AG04450 (cell line): ENCODE measurements around the gene HIP1. TPM values are rescaled to one million over a fixed set of nuclear protein-coding genes. Genes with fewer than 3 reads are reported as not detected.
"Not testable (repeated sequence)": the region's sequence is repeated elsewhere in the genome, so short reads cannot be mapped to it uniquely, and the experiment has no call there.

Experiments
- CTCF ChIA-PET: fragments of 300-600, 350-600 bp; formaldehyde crosslinking; extraction: SDS; loops from one replicate; lab custom pipeline; 2022; ENCODE audit warnings: antibody characterized with exemption, inconsistent platforms; lab: Charles Lee
- POLR2A ChIA-PET: fragments of 350-600 bp; formaldehyde crosslinking; extraction: SDS; loops from one replicate; lab custom pipeline; 2021; ENCODE audit warnings: antibody characterized with exemption, inconsistent platforms; lab: Yijun Ruan, JAX
- DNase-seq: peaks from one replicate; pipeline ENCODE4 v3.0.0-alpha.2; 2011; ENCODE audit warnings: low read depth, low spot score
- H3K27ac ChIP-seq: one replicate; pipeline ENCODE4 v1.5.1; 2012; ENCODE audit warnings: low read depth, low read length, control low read depth
- H3K27me3 ChIP-seq: one replicate; pipeline ENCODE4 v1.6.0; 2012; ENCODE audit warnings: low read length; ENCODE audit not compliant: control insufficient read depth, insufficient read depth
- H3K4me3 ChIP-seq: 2 replicates; pipeline ENCODE4 v1.5.1; 2011; ENCODE audit warnings: mild to moderate bottlenecking, low read depth, low read length, control low read depth
- H3K9me3 ChIP-seq: 2 replicates; pipeline ENCODE4 v1.5.1; 2012; ENCODE audit warnings: low read length; ENCODE audit not compliant: control insufficient read depth, insufficient read depth
- polyA plus RNA-seq: library from polyadenylated mRNA; depleted of rRNA; stranded (reverse); fragments of >200 nt; gene quantifications from 2 replicates; pipeline ENCODE4 v1.2.3, GENCODE V29; 2011
- TF ChIP-seq, protein P1 (sequence below): IDR thresholded peaks from 2 replicates; pipeline ENCODE4 v1.5.1; 2011; ENCODE audit warnings: low read depth, low read length, control low read depth, inconsistent platforms

Gene HIP1
- polyA plus RNA-seq, 1 experiment: 13.7 TPM

DNA sequence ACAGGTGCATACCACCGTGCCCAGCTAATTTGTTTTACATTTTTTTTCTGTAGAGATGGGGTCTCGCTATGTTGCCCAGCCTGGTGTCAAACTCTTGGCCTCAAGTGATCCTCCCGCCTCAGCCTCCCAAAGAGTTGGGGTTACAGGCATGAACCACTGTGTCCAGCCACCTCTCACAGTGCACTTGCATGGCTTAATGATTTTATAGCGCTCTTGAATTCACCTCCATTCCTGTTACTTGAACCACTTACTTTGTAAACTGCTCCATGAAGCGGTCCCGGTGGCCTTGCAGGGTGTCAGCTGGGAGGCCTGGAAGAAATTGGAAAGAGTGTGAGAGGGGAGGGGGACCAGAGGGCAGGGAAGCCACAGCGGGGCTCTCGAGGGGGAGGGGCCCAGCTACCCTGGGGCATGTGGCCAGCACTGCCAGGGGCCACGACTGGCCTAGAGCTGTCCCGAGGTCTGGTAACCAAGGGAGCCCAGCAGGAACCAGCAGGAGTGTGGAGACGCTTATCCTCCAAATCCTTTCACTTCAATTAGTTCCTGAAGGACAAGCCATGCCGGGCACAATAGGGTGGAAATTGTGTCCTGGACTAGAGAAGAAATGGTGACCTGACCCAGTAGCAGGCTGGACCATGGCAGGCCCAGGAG, 170.7 kb downstream of the HIP1 start:
- CTCF ChIA-PET: no interaction called here
- POLR2A ChIA-PET: no interaction called here
- Histone ChIP-seq H3K27ac (no peak overlapping the region), H3K9me3 (no peaks in the 10 kb centered on the region), H3K27me3 (no peaks in the 10 kb centered on the region), H3K4me3 (no peak overlapping the region)
- DNase-seq: no peak
- TF ChIP-seq, protein P1, sequence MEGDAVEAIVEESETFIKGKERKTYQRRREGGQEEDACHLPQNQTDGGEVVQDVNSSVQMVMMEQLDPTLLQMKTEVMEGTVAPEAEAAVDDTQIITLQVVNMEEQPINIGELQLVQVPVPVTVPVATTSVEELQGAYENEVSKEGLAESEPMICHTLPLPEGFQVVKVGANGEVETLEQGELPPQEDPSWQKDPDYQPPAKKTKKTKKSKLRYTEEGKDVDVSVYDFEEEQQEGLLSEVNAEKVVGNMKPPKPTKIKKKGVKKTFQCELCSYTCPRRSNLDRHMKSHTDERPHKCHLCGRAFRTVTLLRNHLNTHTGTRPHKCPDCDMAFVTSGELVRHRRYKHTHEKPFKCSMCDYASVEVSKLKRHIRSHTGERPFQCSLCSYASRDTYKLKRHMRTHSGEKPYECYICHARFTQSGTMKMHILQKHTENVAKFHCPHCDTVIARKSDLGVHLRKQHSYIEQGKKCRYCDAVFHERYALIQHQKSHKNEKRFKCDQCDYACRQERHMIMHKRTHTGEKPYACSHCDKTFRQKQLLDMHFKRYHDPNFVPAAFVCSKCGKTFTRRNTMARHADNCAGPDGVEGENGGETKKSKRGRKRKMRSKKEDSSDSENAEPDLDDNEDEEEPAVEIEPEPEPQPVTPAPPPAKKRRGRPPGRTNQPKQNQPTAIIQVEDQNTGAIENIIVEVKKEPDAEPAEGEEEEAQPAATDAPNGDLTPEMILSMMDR: no peak

DNA sequence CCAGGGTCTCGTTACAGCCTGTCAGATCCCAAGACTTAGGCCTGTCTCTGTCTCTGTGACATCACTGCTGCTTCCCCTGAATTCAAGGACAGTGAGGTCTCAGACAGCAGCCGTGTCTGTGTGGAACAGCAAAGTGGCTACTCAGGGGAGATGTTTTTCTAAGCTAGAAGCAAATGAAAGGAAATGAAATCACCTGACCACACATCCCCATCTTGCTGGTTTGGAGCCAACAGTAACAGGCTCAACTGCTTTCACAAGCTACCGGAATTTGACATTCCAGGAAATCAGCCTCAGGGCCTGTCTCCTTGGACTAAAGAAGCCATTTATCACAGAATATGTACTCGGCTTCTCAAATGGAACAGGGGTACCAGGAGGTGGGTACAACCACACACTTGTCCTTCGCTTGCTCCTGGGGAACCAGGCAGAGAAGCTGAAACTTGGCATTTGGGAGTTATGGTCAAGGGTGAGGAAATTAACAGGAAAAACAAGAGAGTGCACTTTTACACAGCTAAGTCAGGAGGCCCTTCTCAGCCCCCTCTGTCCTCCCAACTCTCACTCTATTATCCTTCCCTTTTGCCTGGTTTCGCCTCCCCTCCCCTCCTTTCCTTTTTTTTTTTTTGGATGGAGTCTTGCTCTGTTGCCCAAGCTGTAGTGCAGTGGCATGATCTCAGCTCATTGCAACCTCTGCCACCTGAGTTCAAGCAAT, 173.5 kb downstream of the HIP1 start:
- Histone ChIP-seq H3K27me3 (no peaks in the 10 kb centered on the region), H3K9me3 (no peaks in the 10 kb centered on the region), H3K27ac (no peak overlapping the region), H3K4me3 (no peak overlapping the region)
- DNase-seq: peak; percentile 62
- TF ChIP-seq, protein P1: no peak
- ChIA-PET POLR2A (no interaction called here), CTCF (interaction anchor here (2.9 kb wide), 1 partner anchor 196 kb away, joined by 12 read pairs; no protein-coding TSS in a partner anchor)

DNA sequence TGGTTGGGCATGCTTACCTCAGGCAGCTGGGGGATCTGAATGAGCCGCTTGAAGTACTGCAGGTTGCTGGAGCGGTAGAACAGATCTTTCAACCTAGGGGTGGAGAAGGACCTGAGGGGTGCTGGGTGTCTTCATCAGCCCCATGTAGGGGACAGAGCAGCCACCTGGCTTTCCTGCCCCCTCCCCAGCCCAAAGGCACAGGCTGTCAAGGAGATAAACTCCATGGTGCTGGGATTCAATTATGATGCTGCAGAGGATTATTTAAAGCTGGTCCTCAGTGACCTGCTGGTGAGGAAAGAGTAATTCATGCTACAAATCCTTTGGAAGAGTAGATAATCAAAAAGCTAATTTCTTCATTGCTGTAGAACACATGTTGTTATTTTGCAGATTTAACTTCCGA, 175.6 kb downstream of the HIP1 start:
- no peak overlapping the region for H3K4me3 ChIP-seq
- TF ChIP-seq, protein P1: no peak
- no peaks in the 10 kb centered on the region for H3K9me3 ChIP-seq
- CTCF ChIA-PET: interaction anchor here (2.9 kb wide), 1 partner anchor 198 kb away, joined by 12 read pairs; no protein-coding TSS in a partner anchor
- POLR2A ChIA-PET: no interaction called here
- DNase-seq: no peak
- no peak overlapping the region for H3K27ac ChIP-seq
- H3K27me3 ChIP-seq: no peaks in the 10 kb centered on the region

DNA sequence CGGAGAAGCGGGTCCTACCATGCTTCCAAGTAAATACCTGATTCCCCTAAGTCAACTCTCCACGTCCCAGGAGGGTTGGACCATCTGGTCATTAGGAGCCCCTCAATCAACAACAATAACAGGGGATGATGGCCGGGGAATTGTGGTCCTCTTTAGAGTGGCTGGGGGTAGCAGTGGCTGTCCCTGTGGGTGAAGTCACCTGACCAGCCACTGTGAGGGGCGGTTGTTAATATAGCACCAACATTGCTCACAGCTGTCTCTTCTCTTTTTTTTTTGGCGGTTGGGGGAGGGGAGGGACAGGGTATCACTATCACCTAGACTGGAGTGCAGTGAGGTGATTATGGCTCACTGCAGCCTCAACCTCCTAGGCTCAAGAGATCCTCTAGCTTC, 178.8 kb downstream of the HIP1 start:
- TF ChIP-seq, protein P1: no peak
- no peak for DNase-seq
- ChIA-PET CTCF (no interaction called here), POLR2A (no interaction called here)
- H3K4me3 ChIP-seq: no peak overlapping the region
- no peaks in the 10 kb centered on the region for H3K27me3 ChIP-seq
- no peak overlapping the region for H3K27ac ChIP-seq
- H3K9me3 ChIP-seq: no peaks in the 10 kb centered on the region; the same call in 1 of the 2 replicates

DNA sequence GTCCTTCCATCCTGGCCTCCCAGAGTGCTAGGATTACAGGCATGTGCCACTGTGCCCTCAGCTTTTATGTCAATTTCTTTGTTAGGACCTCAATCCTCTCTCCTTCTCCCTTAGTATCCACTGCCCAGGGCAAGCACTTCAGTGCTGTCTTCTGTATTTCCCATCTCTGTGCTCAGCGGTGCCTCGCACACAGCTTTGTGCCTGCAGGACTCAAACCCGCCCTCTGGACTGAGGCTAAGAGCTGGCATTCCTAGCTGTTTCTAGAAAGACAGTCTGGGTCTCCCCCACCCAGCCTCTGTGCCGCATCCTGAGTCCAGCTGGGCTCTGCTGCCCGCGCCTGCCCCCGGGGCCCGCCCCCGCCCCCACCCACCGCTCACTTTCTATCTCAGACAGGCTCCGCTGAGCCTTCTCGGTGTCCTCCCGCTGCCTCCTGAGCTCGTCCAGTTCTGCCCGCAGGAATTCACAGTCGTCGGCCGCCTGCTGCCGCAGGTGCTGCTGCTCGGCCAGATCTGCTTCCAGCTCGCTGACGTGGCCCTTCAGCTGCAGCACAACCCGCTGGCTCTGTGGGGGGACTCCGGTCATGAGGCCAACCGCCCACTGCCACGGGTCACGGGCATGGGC, 179.3 kb downstream of the HIP1 start:
- TF ChIP-seq, protein P1: no peak
- ChIA-PET CTCF (no interaction called here), POLR2A (no interaction called here)
- Histone ChIP-seq H3K4me3 (no peak overlapping the region), H3K9me3 (no peaks in the 10 kb centered on the region; the same call in 1 of the 2 replicates), H3K27ac (no peak overlapping the region), H3K27me3 (no peaks in the 10 kb centered on the region)
- DNase-seq: no peak

DNA sequence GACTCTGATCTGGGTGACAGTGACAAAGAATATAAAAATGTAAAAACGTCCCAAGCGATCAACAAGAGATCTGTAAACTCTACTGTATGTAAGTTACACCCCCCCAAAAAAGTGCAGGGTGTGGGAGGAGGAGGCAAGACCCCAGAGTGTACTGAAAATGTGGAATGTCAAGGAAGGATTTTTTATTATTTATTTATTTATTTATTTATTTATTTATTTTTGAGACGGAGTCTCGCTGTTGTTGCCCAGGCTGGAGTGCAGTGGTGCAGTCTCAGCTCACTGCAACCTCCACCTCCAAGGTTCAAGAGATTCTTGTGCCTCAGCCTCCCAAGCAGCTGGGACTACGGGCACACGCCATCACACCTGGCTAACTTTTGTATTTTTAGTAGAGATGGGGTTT, 181.9 kb downstream of the HIP1 start:
- H3K27me3 ChIP-seq, POLR2A ChIA-PET, DNase-seq, H3K9me3 ChIP-seq, H3K27ac ChIP-seq, H3K4me3 ChIP-seq: not testable (repeated sequence)
- CTCF ChIA-PET: interaction anchor here (0.6 kb wide), 1 partner anchor 199 kb away, joined by 3 read pairs; no protein-coding TSS in a partner anchor
